HCT116 (cell line): ENCODE data around the gene HSP90AA1.

Experiments used
- EZH2 ChIP-seq: fragments of 200-600 bp; sonication (generic); IDR thresholded peaks from 2 replicates; pipeline ENCODE4 v1.6.1; 2017; ENCODE audit warnings: antibody characterized with exemption, mixed run types
- EZH2phosphoT487 ChIP-seq: fragments of 200-600 bp; IDR thresholded peaks from 2 replicates; pipeline ENCODE4 v1.6.1; 2018; ENCODE audit warnings: antibody characterized with exemption, borderline replicate concordance
- POLR2A ChIP-seq: IDR thresholded peaks from 2 replicates; pipeline ENCODE4 v1.7.0; 2011; ENCODE audit warnings: borderline replicate concordance; ENCODE audit not compliant: insufficient read depth, insufficient read length; ENCODE audit errors: extremely low read depth
- POLR2AphosphoS5 ChIP-seq: IDR thresholded peaks from 2 replicates; pipeline ENCODE4 v1.6.1; 2011; ENCODE audit warnings: mild to moderate bottlenecking, low read depth, low read length, moderate library complexity
- RAD21 ChIP-seq: IDR thresholded peaks from 2 replicates; pipeline ENCODE4 v1.6.1; 2012; ENCODE audit warnings: low read depth, mild to moderate bottlenecking
- REST ChIP-seq: IDR thresholded peaks from 2 replicates; pipeline ENCODE4 v1.6.1; 2012; ENCODE audit warnings: low read depth
- TCF7L2 ChIP-seq: IDR thresholded peaks from 2 replicates; pipeline ENCODE4 v1.7.0; 2011; ENCODE audit warnings: borderline replicate concordance, inconsistent platforms; ENCODE audit not compliant: insufficient read depth, insufficient read length; ENCODE audit errors: extremely low read depth
- YY1 ChIP-seq: IDR thresholded peaks from 2 replicates; pipeline ENCODE4 v1.6.1; 2011; ENCODE audit warnings: low read length, low read depth, moderate library complexity, mild to moderate bottlenecking; ENCODE audit not compliant: insufficient replicate concordance; ENCODE audit errors: extremely low read depth
- ZBTB33 ChIP-seq: IDR thresholded peaks from 2 replicates; pipeline ENCODE4 v1.6.1; 2011; ENCODE audit warnings: mild to moderate bottlenecking, low read length, moderate library complexity; ENCODE audit not compliant: insufficient replicate concordance; ENCODE audit errors: extremely low read depth
- ZFX ChIP-seq: fragments of 450-650 bp; IDR thresholded peaks from 2 replicates; pipeline ENCODE4 v1.6.1; 2017
- ZNF274 ChIP-seq: fragments of 200-500 bp; sonication (Bioruptor generic); IDR thresholded peaks from 2 replicates; pipeline ENCODE4 v1.6.1; 2014; ENCODE audit warnings: mild to moderate bottlenecking, low read depth, low read length, inconsistent platforms
- TF ChIP-seq, protein P1 (sequence below), 3 experiments: fragments of 200-600 bp in 1 of 3; sonication (generic) in 1 of 3; IDR thresholded peaks in 2 of 3; conservative IDR thresholded peaks in 1 of 3; 2 replicates each; pipeline ENCODE4 v1.5.1; 2012 to 2017; ENCODE audit warnings: low read depth in 2 of 3, low read length in 2 of 3, antibody characterized with exemption in 1 of 3, borderline replicate concordance in 1 of 3, control low read depth in 1 of 3, mild to moderate bottlenecking in 1 of 3, mixed read lengths in 1 of 3, mixed run types in 1 of 3, moderate library complexity in 1 of 3; ENCODE audit not compliant: insufficient read depth in 1 of 3
- TF ChIP-seq, protein P2 (sequence below): IDR thresholded peaks from 2 replicates; pipeline ENCODE4 v1.6.1; 2012
- TF ChIP-seq, protein P3 (sequence below): IDR thresholded peaks from 2 replicates; pipeline ENCODE4 v1.6.1; 2012

- TF ChIP-seq, protein P1, sequence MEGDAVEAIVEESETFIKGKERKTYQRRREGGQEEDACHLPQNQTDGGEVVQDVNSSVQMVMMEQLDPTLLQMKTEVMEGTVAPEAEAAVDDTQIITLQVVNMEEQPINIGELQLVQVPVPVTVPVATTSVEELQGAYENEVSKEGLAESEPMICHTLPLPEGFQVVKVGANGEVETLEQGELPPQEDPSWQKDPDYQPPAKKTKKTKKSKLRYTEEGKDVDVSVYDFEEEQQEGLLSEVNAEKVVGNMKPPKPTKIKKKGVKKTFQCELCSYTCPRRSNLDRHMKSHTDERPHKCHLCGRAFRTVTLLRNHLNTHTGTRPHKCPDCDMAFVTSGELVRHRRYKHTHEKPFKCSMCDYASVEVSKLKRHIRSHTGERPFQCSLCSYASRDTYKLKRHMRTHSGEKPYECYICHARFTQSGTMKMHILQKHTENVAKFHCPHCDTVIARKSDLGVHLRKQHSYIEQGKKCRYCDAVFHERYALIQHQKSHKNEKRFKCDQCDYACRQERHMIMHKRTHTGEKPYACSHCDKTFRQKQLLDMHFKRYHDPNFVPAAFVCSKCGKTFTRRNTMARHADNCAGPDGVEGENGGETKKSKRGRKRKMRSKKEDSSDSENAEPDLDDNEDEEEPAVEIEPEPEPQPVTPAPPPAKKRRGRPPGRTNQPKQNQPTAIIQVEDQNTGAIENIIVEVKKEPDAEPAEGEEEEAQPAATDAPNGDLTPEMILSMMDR (IDR thresholded peaks at IDR 0.05 in 2 of 3, conservative IDR thresholded peaks at IDR 0.05 in 1 of 3; ENCODE audit: borderline replicate concordance in 1 of 3, insufficient read depth in 1 of 3, low read depth in 2 of 3, low read length in 2 of 3) = no peak
- TF ChIP-seq, protein P2, sequence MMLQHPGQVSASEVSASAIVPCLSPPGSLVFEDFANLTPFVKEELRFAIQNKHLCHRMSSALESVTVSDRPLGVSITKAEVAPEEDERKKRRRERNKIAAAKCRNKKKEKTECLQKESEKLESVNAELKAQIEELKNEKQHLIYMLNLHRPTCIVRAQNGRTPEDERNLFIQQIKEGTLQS = no peak
- TF ChIP-seq ZFX (no peak), POLR2A (no peak), POLR2AphosphoS5 (no peak), ZNF274 (no peak), TCF7L2 (no peak), EZH2 (no peak), ZBTB33 (no peak), YY1 (no peak), RAD21 (no peak), REST (no peak), EZH2phosphoT487 (no peak)
- TF ChIP-seq, protein P3, sequence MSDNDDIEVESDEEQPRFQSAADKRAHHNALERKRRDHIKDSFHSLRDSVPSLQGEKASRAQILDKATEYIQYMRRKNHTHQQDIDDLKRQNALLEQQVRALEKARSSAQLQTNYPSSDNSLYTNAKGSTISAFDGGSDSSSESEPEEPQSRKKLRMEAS = no peak
These were observed 49.2 kb downstream of the HSP90AA1 start for GRCh38 chr14:102037686-102038085.
